ENCODE results near the gene CCDC88C.

GRCh38 chr14:91297081-91297711, 120.4 kb downstream of the CCDC88C start:
- no peak for TF ChIP-seq POLR2A (IDR thresholded peaks at IDR 0.05)
- no peak for TF ChIP-seq CTCF (IDR thresholded peaks at IDR 0.05)
